Choroid plexus epithelial cell (primary cell): ENCODE measurements around the gene ADAMTS20.
"Not testable (repeated sequence)": the region's sequence is repeated elsewhere in the genome, so short reads cannot be mapped to it uniquely, and the experiment has no call there.

Source experiments
- DNase-seq: peaks from one replicate; pipeline ENCODE4 v3.0.0-alpha.2; 2010; ENCODE audit warnings: low read depth
- H3K4me3 ChIP-seq: 2 replicates; pipeline ENCODE4 v1.5.1; 2011; ENCODE audit warnings: low read depth, mild to moderate bottlenecking, control low read depth, low read length, moderate library complexity
- TF ChIP-seq, protein P1 (sequence below): conservative IDR thresholded peaks from 2 replicates; pipeline ENCODE4 v1.5.1; 2011; ENCODE audit warnings: low read depth, mild to moderate bottlenecking, control low read depth, inconsistent platforms, low read length, moderate library complexity

The ADAMTS20 gene

DNA sequence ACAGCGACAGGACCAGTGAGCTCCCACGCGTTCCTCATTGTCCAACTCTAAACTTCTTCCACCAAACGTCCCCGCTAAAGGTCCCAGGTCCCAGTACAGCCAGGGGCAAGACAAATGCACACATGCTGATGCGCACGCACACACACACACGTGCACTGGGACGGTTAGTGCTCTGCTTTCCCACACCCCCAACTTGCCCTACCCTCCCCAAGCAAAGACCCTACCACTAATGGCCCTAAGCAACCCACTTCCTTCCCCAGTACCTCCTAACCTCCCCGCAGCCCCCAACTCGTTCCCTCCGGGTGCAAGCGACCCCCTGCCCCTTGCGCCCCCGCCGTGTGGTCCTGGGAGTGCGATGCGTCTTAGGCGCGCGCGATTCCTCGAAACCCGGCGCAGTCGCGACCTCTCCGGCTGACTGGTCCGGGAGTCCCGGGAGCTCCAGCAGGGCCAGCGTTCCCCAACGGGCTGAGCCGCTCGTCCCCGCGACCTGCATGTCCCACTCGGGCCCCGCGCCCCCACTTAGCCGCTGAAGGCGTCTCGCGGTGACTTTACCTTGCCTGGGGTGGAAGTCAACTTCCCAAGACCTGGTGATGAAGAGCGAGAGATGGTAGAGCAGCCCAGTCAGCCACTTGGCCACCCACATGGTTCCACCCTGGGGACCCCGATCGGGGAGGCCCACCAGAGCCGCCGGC lies 578 bp downstream of the ADAMTS20 start:
- H3K4me3 ChIP-seq: peak overlapping the region; percentile 33
- TF ChIP-seq, protein P1, sequence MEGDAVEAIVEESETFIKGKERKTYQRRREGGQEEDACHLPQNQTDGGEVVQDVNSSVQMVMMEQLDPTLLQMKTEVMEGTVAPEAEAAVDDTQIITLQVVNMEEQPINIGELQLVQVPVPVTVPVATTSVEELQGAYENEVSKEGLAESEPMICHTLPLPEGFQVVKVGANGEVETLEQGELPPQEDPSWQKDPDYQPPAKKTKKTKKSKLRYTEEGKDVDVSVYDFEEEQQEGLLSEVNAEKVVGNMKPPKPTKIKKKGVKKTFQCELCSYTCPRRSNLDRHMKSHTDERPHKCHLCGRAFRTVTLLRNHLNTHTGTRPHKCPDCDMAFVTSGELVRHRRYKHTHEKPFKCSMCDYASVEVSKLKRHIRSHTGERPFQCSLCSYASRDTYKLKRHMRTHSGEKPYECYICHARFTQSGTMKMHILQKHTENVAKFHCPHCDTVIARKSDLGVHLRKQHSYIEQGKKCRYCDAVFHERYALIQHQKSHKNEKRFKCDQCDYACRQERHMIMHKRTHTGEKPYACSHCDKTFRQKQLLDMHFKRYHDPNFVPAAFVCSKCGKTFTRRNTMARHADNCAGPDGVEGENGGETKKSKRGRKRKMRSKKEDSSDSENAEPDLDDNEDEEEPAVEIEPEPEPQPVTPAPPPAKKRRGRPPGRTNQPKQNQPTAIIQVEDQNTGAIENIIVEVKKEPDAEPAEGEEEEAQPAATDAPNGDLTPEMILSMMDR: no peak
- no peak for DNase-seq

DNA sequence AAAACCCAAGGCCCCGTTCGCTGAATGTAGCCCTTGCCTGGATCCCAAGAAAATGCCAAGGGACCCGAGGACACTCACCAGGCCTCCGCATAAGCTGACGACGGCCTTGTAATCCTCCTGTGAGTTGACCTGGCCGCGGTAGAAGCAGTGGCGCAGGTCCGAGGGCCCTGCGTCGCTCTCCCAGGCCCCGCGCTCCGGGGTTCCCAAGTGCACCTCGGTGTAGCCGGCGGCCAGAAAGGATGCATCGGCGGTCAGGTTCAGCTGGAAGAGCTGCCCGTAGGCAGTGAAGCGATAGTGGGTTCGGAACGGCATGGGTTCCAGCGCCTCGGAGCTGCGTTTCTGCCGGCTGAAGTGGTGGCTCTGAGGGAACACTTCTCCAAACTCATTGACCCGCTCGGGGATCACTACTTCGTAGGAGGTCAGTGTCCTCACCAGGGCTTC lies 1.2 kb downstream of the ADAMTS20 start:
- TF ChIP-seq, protein P1: no peak
- H3K4me3 ChIP-seq: no peak overlapping the region
- no peak for DNase-seq

GRCh38 chr12:43544703-43545102 lies 7.3 kb downstream of the ADAMTS20 start:
- TF ChIP-seq, protein P1: no peak
- H3K4me3 ChIP-seq: no peak overlapping the region
- DNase-seq: no peak

GRCh38 chr12:43540470-43540869 lies 11.5 kb downstream of the ADAMTS20 start:
- no peak for DNase-seq
- no peak overlapping the region for H3K4me3 ChIP-seq
- TF ChIP-seq, protein P1: no peak

DNA sequence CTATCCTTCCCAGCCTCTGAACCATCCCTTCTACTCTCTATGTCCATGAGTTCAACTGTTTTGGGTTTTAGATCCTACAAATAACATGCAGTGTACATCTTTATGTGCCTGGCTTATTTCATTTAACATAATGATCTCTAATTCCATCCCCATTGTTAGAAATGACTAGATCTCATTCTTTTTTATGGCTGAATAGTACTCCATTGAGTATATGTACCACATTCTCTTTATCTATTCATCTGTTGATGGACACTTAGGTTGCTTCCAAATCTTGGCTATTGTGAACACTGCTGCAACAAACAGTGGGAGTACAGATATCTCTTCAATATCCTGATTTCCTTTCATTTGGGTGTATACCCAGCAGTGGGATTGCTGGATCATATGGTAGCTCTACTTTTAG lies 14.3 kb downstream of the ADAMTS20 start:
- DNase-seq, H3K4me3 ChIP-seq: not testable (repeated sequence)

DNA sequence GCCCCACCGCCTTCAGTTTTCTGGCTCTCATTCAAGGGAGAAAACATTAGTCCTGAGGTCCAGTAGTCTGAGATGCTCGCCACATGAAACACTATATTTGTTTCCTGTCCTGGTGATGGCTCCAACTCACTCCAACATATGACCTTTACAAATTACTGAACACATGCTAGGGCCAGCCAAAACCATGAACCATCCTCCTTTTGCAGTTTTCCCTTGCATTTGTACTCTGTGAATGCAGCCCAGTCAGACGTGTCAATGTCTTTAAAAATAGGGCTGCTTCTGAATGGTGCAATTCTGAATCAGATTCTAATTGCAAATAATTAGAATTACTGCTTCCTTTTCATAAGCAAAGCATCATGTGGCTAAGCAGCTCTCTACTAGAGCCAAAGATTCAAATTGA lies 36.0 kb downstream of the ADAMTS20 start:
- no peak overlapping the region for H3K4me3 ChIP-seq
- TF ChIP-seq, protein P1: no peak
- DNase-seq: no peak

GRCh38 chr12:43501703-43502102 lies 50.3 kb downstream of the ADAMTS20 start:
- DNase-seq: peak; percentile 62
- TF ChIP-seq, protein P1: peak; percentile 67
- no peak overlapping the region for H3K4me3 ChIP-seq
